Brain microvascular endothelial cell (primary cell): ENCODE measurements around the gene UBE3D.

Source experiments
- DNase-seq: peaks from one replicate; pipeline ENCODE4 v3.0.0-alpha.2; 2020
- H3K27ac ChIP-seq: fragments of 250-450 bp; sonication (Bioruptor Pico); 2 replicates; pipeline ENCODE4 v1.5.1; 2020; ENCODE audit warnings: mild to moderate bottlenecking, moderate library complexity
- H3K27me3 ChIP-seq: fragments of 250-450 bp; sonication (Bioruptor Pico); replicated peaks from 2 replicates; pipeline ENCODE4 v1.5.1; 2020; ENCODE audit warnings: mild to moderate bottlenecking
- H3K36me3 ChIP-seq: fragments of 250-450 bp; sonication (Bioruptor Pico); replicated peaks from 2 replicates; pipeline ENCODE4 v1.5.1; 2020; ENCODE audit warnings: mild to moderate bottlenecking
- H3K4me3 ChIP-seq: 2 replicates; pipeline ENCODE4 v1.5.1; 2011; ENCODE audit warnings: low read depth, mild to moderate bottlenecking, control low read depth, low read length, moderate library complexity
- in situ Hi-C: cut with HindIII; loops from 2 replicates; pipeline ENCODE4 v1.10.0; 2017; ENCODE audit warnings: low sequenced_read_pairs, low pct_ligation_motif_present
- TF ChIP-seq, protein P1 (sequence below): IDR thresholded peaks from 2 replicates; pipeline ENCODE4 v1.5.1; 2011; ENCODE audit warnings: low read depth, mild to moderate bottlenecking, moderate library complexity, low read length, control low read depth, inconsistent platforms; ENCODE audit errors: missing control alignments

Gene UBE3D

DNA sequence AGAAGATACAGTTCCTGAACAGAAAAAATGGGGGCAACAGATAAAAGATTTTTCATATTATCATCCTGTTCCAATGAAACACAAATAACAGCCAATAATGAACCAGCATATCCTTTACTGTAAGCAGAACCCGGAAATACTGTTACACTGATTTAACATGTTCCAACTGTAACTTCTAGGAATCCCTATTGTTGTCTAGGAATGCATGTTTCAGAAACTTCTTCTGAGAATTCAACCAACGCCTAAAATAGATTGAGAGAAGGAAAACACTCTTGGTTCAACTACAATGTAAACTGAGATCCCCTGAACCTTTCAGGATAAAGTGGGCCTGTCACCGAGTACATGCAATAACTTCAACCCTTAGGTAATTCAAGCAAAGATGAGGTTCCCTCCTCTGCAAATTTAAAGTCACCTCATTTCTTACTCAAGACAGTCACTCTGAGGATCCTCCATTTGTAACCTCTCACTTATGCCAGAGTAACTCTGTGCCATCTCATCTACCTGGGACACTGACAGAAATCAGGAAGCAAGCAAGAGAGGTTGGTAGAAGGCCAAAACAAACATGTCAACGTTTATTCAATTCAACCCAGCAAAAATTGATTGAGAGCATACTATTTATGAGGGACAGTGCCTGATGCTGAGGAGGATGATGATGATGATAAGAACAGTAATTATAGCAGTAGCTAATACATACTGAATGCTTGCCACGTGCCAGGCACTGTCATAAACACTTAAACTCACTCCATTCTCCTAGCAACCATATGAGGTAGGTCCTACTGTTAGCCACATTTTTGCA lies 14.1 kb downstream of the UBE3D start:
- no peak overlapping the region for H3K27ac ChIP-seq
- TF ChIP-seq, protein P1, sequence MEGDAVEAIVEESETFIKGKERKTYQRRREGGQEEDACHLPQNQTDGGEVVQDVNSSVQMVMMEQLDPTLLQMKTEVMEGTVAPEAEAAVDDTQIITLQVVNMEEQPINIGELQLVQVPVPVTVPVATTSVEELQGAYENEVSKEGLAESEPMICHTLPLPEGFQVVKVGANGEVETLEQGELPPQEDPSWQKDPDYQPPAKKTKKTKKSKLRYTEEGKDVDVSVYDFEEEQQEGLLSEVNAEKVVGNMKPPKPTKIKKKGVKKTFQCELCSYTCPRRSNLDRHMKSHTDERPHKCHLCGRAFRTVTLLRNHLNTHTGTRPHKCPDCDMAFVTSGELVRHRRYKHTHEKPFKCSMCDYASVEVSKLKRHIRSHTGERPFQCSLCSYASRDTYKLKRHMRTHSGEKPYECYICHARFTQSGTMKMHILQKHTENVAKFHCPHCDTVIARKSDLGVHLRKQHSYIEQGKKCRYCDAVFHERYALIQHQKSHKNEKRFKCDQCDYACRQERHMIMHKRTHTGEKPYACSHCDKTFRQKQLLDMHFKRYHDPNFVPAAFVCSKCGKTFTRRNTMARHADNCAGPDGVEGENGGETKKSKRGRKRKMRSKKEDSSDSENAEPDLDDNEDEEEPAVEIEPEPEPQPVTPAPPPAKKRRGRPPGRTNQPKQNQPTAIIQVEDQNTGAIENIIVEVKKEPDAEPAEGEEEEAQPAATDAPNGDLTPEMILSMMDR, result no peak
- no peaks in the 10 kb centered on the region for H3K27me3 ChIP-seq
- H3K36me3 ChIP-seq, result no peaks in the 10 kb centered on the region
- DNase-seq, result no peak
- no peak overlapping the region for H3K4me3 ChIP-seq
- in situ Hi-C loops, result no loop called here

DNA sequence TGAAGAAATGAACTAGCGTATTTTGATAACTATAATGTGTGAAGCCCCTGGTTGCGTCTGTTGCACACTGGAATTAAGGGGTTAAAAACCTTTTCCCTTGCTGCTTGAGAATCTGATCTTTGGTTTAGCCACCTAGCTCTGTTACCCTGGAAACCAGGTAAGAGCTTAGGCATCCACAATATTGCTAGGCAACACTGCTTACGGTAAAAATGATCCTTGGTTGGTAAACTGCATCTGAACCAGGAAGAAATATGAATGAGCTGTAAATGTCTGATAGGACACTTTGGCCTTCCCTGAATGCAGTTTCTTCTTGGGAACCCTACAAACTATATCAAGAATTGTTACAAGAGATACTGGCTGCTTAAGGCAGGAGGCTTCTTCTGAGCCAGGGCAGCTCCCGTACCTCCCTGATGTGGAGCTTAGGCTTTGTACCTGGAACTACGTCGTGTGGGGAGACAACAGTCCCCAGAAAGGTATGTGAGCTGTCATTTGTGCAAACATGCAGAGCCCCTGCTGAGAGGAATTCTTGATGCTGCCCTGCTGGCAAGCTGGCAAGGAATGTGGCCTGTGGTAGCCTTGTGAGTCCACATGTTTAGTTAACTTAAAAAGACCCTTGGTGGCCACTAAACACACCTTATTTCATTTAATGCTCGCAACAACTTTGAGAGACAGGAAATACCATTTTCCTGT lies 18.4 kb downstream of the UBE3D start:
- Histone ChIP-seq H3K27ac (no peak overlapping the region), H3K27me3 (no peaks in the 10 kb centered on the region), H3K36me3 (no peaks in the 10 kb centered on the region), H3K4me3 (no peak overlapping the region)
- TF ChIP-seq, protein P1, result no peak
- no peak for DNase-seq
- in situ Hi-C loops, result no loop called here

DNA sequence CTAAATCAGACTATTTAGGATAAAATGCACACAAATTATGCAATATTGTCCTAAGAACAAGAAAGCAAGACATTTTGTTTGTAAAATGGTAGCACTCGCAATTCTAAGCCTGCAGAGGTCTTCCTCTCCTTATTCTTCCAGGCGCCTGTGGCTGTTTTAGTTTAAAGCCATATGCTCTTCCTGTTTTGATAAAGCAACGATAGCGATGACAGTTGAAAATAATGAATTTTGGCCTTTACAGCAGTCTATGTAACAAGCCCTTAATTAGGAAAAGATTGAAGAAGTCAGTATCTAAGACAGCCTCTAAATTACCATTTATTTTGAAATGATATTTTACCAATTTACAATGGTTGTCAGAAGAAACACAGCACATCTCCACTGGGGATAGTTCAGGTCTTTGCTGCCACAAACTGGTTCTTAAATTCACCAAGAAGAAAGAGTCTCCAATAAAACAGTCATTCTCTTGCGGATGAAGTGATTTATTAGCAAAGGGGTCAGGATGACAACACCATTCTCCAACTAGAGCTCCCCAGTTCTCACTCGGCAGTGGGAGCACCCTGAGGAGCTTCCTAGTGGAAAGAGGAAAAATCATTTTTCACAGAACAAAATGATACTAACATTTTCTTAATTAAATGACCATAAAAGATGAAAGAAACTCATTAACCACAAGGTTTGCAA lies 21.4 kb downstream of the UBE3D start:
- DNase-seq, result no peak
- H3K36me3 ChIP-seq, result no peaks in the 10 kb centered on the region
- no peaks in the 10 kb centered on the region for H3K27me3 ChIP-seq
- no peak overlapping the region for H3K27ac ChIP-seq
- TF ChIP-seq, protein P1, result no peak
- in situ Hi-C loops, result no loop called here
- no peak overlapping the region for H3K4me3 ChIP-seq

DNA sequence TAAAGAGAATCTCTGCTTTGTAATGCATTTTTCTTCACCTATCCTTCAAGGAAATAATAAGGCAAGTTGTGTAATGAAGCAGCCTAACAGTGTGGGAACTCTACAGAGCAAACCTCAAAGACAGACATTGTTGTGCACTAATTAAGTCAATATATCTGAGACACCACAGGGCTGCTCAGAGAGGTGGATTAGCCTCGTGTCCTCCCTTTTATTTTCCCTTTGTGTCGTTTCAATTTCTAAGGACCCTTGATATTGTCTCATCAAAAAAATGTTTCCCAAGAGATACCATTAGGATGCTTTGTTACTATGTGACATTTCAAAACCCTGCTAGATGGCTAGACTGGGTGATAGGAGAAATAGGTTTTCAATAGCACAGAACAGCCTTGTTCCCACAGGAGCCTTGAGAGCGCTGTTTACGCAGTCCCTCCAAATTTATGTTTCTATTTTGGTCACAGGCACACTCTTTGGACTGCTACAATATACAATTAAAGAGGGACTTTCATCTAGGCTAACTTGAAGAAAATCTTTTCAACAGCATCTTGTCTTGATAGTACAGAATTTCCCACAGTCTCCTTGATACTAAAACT lies 23.1 kb downstream of the UBE3D start:
- Histone ChIP-seq H3K36me3 (no peaks in the 10 kb centered on the region), H3K4me3 (no peak overlapping the region), H3K27ac (no peak overlapping the region), H3K27me3 (no peaks in the 10 kb centered on the region)
- in situ Hi-C loops, result no loop called here
- TF ChIP-seq, protein P1, result no peak
- DNase-seq, result no peak

DNA sequence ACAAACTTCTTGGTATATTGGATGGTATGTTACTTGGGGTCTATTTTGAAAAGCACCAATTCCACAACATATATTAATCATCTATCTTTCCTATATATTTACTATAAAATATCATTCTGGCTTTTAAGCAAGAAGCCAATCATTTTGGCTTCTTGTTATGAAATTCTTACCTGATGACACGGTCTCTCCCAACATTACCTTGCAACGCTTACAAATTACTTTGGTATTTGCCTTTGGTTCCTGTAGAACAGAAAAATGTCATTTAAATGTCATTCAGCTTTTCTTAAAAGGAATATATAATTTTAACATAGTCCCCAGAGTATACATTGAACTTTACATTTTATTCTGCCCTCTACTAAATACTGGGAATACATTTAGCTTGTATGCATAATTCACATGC lies 27.4 kb downstream of the UBE3D start:
- in situ Hi-C loops, result no loop called here
- TF ChIP-seq, protein P1, result no peak
- no peaks in the 10 kb centered on the region for H3K36me3 ChIP-seq
- no peak for DNase-seq
- H3K27me3 ChIP-seq, result no peaks in the 10 kb centered on the region
- no peak overlapping the region for H3K4me3 ChIP-seq
- H3K27ac ChIP-seq, result no peak overlapping the region
